Measurements from ENCODE around the gene HRH1.

DNA sequence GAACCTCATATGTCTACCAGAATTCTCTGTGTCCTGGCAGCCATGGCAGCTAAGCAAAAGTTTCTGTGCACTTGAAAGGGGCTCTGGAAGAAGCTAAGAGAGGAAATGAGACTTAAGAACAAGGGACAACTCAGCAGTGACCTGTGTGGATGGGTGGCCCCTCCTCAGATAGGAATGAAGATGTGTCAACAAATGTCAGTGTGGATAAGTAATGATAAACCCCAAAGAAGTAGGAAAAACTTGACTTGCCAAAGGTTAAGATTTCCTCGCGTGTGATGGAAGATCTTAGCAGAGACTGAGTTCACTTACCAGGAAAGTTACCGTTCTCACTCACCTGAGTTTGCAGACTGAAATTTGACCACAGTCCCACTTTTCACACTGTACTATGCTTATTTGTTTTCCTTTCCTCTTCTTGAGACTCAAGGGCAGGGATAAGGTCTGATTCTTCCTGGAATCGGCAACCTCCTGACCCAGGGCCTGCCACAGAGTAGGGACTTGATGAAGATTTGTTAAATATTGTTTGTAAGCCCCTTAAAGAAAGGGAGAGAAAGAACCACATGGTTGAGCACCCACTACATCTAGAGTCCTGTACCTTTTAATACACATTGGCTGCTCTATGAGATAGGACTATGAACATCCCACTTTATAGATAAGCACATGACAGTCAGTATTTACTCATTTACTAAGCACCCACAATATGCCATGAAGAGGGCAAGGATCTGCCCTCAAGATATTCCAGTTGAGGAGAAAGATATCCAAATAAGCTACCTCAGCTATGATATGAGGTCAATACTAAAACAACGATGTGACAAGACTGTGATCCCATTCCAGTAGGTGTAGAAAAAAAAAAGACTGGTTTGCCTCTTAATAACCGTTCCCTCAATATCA, 7.3 kb upstream of the HRH1 start:
- TF ChIP-seq CTCF (IDR thresholded peaks at IDR 0.05) (no peak), TCF7L2 (IDR thresholded peaks at IDR 0.05; ENCODE audit: low read depth, low read length) (no peak), POLR2AphosphoS5 (IDR thresholded peaks at IDR 0.05; ENCODE audit: low read depth, low read length) (no peak), SIN3A (IDR thresholded peaks at IDR 0.05; ENCODE audit: borderline replicate concordance, insufficient read depth, low read depth, low read length) (no peak)
- TF ChIP-seq, protein P1, sequence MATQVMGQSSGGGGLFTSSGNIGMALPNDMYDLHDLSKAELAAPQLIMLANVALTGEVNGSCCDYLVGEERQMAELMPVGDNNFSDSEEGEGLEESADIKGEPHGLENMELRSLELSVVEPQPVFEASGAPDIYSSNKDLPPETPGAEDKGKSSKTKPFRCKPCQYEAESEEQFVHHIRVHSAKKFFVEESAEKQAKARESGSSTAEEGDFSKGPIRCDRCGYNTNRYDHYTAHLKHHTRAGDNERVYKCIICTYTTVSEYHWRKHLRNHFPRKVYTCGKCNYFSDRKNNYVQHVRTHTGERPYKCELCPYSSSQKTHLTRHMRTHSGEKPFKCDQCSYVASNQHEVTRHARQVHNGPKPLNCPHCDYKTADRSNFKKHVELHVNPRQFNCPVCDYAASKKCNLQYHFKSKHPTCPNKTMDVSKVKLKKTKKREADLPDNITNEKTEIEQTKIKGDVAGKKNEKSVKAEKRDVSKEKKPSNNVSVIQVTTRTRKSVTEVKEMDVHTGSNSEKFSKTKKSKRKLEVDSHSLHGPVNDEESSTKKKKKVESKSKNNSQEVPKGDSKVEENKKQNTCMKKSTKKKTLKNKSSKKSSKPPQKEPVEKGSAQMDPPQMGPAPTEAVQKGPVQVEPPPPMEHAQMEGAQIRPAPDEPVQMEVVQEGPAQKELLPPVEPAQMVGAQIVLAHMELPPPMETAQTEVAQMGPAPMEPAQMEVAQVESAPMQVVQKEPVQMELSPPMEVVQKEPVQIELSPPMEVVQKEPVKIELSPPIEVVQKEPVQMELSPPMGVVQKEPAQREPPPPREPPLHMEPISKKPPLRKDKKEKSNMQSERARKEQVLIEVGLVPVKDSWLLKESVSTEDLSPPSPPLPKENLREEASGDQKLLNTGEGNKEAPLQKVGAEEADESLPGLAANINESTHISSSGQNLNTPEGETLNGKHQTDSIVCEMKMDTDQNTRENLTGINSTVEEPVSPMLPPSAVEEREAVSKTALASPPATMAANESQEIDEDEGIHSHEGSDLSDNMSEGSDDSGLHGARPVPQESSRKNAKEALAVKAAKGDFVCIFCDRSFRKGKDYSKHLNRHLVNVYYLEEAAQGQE (IDR thresholded peaks at IDR 0.05; ENCODE audit: insufficient read depth in 1 of 2, low read depth in 2 of 2, low read length in 1 of 2), result no peak

Measured in Panc1 (cell line).